ENCODE results near the gene IGFBP7.

- TF ChIP-seq CTCF (IDR thresholded peaks at IDR 0.05) = no peak
- TF ChIP-seq POLR2A (IDR thresholded peaks at IDR 0.05) = no peak
Measured at GRCh38 chr4:57074744-57075143, 35.4 kb downstream of the IGFBP7 start.

Data from uterus (tissue), 2 donors.